Type B pancreatic cell (in vitro differentiated cells): Measurements from ENCODE around the gene GMPR. TPM values are rescaled to one million over a fixed set of nuclear protein-coding genes. Genes with fewer than 3 reads are reported as not detected.

Experiments
- DNase-seq: peaks from one replicate; pipeline ENCODE4 v3.0.0; 2021; ENCODE audit warnings: mixed read lengths; ENCODE audit not compliant: unreplicated experiment; ENCODE audit errors: extremely low spot score
- H3K27ac Mint-ChIP-seq: 2 replicates; pipeline ENCODE4 v1.8.0; 2021; ENCODE audit warnings: mild to moderate bottlenecking, mixed read lengths
- H3K27me3 Mint-ChIP-seq: 2 replicates; pipeline ENCODE4 v1.8.0; 2021; ENCODE audit warnings: mixed read lengths
- H3K36me3 Mint-ChIP-seq: 2 replicates; pipeline ENCODE4 v1.8.0; 2021; ENCODE audit warnings: mixed read lengths
- H3K4me1 Mint-ChIP-seq: one replicate; pipeline ENCODE4 v1.8.0; 2021; ENCODE audit warnings: mixed read lengths; ENCODE audit not compliant: unreplicated experiment
- H3K4me3 Mint-ChIP-seq: 2 replicates; pipeline ENCODE4 v1.8.0; 2021; ENCODE audit warnings: mild to moderate bottlenecking, mixed read lengths
- H3K9me3 Mint-ChIP-seq: 2 replicates; pipeline ENCODE4 v1.8.0; 2021; ENCODE audit warnings: mixed read lengths
- CTCF ChIP-seq: fragments of 200-600 bp; sonication (generic); conservative IDR thresholded peaks from 2 replicates; pipeline ENCODE4 v1.5.0; 2021; ENCODE audit warnings: antibody characterized with exemption, mild to moderate bottlenecking
- total RNA-seq: library from RNA; stranded (reverse); gene quantifications from 2 replicates; pipeline ENCODE4 v1.2.1, GENCODE V29; 2021; ENCODE audit warnings: low replicate concordance

Gene GMPR
- total RNA-seq, 1 donor from 2014 or later: 3.8 TPM

- no peak for TF ChIP-seq CTCF
Measured at GRCh38 chr6:16230953-16231352, 7.4 kb upstream of the GMPR start.

DNA sequence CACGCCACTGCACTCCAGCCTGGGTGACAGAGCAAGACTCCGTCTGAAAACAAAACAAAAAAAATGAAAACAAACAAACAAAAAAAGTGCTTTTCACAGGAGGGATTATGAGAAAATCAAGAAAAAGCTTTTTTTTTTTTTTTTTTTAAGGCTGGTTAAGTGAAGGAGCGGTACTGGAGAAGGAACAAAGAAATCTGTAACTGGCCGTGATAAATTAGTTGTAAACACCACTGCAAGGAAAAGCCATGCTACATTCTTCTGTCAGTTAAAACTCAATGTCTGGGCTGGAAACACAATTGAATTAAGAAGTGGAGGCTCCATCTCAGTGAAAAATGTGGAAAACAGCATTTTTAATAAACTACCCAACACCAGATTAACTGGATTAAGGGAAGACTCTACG is 6.3 kb upstream of the GMPR start:
- Mint-ChIP-seq H3K27me3 (peaks cover 6% of the 10 kb centered on the region), H3K9me3 (no peaks in the 10 kb centered on the region), H3K4me1 (peaks cover 16% of the 10 kb centered on the region), H3K4me3 (no peak overlapping the region), H3K36me3 (no peaks in the 10 kb centered on the region), H3K27ac (no peak overlapping the region)
- TF ChIP-seq CTCF: no peak
- no peak for DNase-seq

More at GRCh38 chr6:16230953-16231352, 7.4 kb upstream of the GMPR start:
- H3K4me3 Mint-ChIP-seq: no peak overlapping the region
- no peak for DNase-seq
- peaks cover 7% of the 10 kb centered on the region for H3K4me1 Mint-ChIP-seq
- H3K36me3 Mint-ChIP-seq: no peaks in the 10 kb centered on the region
- H3K9me3 Mint-ChIP-seq: peaks cover 4% of the 10 kb centered on the region
- no peak overlapping the region for H3K27ac Mint-ChIP-seq
- peaks cover 6% of the 10 kb centered on the region for H3K27me3 Mint-ChIP-seq

DNA sequence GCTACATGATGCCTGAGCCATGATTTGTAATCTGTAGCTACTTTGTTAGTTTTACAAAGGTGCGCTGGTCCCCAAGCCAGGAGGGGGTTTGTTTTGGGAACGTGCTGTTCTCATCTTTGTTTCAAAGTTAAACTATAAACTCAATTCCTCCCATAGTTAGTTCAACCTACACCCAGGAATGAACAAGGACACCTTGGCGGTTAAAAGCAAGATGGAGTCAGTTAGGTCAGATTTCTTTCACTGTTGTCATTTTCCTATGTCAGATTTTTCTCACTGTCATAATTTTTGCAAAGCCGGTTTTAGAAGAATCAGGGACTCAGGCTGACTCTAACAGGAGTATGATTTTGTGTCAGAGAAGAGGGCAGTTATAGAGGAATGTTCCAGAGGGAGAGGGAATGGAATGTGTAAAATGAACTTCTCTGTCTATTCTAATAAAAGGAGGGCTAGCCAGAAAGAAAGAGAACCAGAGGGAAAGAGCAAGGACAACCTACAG is 2.3 kb upstream of the GMPR start:
- Mint-ChIP-seq H3K9me3 (no peaks in the 10 kb centered on the region), H3K4me3 (peak overlapping the region; percentile 61)

GRCh38 chr6:16236631-16237199 is 1.7 kb upstream of the GMPR start:
- no peak for TF ChIP-seq CTCF
- peak overlapping the region; percentile 71 for H3K4me3 Mint-ChIP-seq
- no peak overlapping the region for H3K27ac Mint-ChIP-seq
- peaks cover 31% of the 10 kb centered on the region for H3K4me1 Mint-ChIP-seq
- peaks cover 27% of the 10 kb centered on the region for H3K27me3 Mint-ChIP-seq
- H3K9me3 Mint-ChIP-seq: no peaks in the 10 kb centered on the region
- DNase-seq: no peak
- no peaks in the 10 kb centered on the region for H3K36me3 Mint-ChIP-seq

More for the DNA sequence above, 2.3 kb upstream of the GMPR start:
- TF ChIP-seq CTCF: no peak
- no peak for DNase-seq
- H3K27ac Mint-ChIP-seq: peak overlapping the region; percentile 13
- no peaks in the 10 kb centered on the region for H3K36me3 Mint-ChIP-seq
- peaks cover 28% of the 10 kb centered on the region for H3K4me1 Mint-ChIP-seq
- H3K27me3 Mint-ChIP-seq: peaks cover 25% of the 10 kb centered on the region

GRCh38 chr6:16237242-16237641 is 1.1 kb upstream of the GMPR start:
- H3K4me1 Mint-ChIP-seq: peaks cover 31% of the 10 kb centered on the region
- H3K4me3 Mint-ChIP-seq: peak overlapping the region; percentile 71
- TF ChIP-seq CTCF: no peak
- H3K27me3 Mint-ChIP-seq: peaks cover 27% of the 10 kb centered on the region
- H3K9me3 Mint-ChIP-seq: no peaks in the 10 kb centered on the region
- H3K27ac Mint-ChIP-seq: peak overlapping the region; percentile 16
- no peak for DNase-seq
- no peaks in the 10 kb centered on the region for H3K36me3 Mint-ChIP-seq
